ENCODE measurements around the gene FITM2. TPM values are rescaled to one million over a fixed set of nuclear protein-coding genes. Genes with fewer than 3 reads are reported as not detected.
A peak's percentile ranks its signal among the peaks of the same experiment; 100 is the strongest.

The FITM2 gene
- total RNA-seq, 2 experiments from 2014 or later: 2.0 to 2.1 TPM

- POLR2A ChIA-PET: no interaction called here
- H3K4me3 Mint-ChIP-seq: no peak overlapping the region
- no peak for DNase-seq
These were observed 19.2 kb downstream of the FITM2 start for GRCh38 chr20:44291754-44292153.

GRCh38 chr20:44288252-44288651 is 22.8 kb downstream of the FITM2 start:
- POLR2A ChIA-PET: no interaction called here
- CTCF ChIA-PET: interaction anchor here (1.5 kb wide), 1 partner anchor 72 kb away, joined by 3 read pairs; no protein-coding TSS in a partner anchor
- Mint-ChIP-seq H3K4me3 (no peak overlapping the region), H3K9me3 (no peaks in the 10 kb centered on the region), H3K27me3 (no peaks in the 10 kb centered on the region), H3K36me3 (ENCODE audit: low read depth) (peaks cover 3% of the 10 kb centered on the region), H3K4me1 (ENCODE audit: low read depth) (no peaks in the 10 kb centered on the region), H3K27ac (no peak overlapping the region)
- no peak for TF ChIP-seq CTCF (IDR thresholded peaks at IDR 0.05)
- intact Hi-C loops (cut with micrococcal nuclease): no loop called here
- DNase-seq (peak; percentile 26), ATAC-seq (no peak)

More at GRCh38 chr20:44291754-44292153, 19.2 kb downstream of the FITM2 start:
- Mint-ChIP-seq H3K36me3 (ENCODE audit: low read depth) (peaks cover 3% of the 10 kb centered on the region), H3K27ac (no peak overlapping the region), H3K27me3 (no peaks in the 10 kb centered on the region), H3K4me1 (ENCODE audit: low read depth) (peaks cover 2% of the 10 kb centered on the region), H3K9me3 (no peaks in the 10 kb centered on the region)
- TF ChIP-seq CTCF (IDR thresholded peaks at IDR 0.05): no peak
- intact Hi-C loops (cut with micrococcal nuclease): no loop called here
- ATAC-seq: no peak
- CTCF ChIA-PET: no interaction called here

- Mint-ChIP-seq H3K4me3 (no peak overlapping the region), H3K4me1 (ENCODE audit: low read depth) (no peaks in the 10 kb centered on the region), H3K36me3 (ENCODE audit: low read depth) (peaks cover 3% of the 10 kb centered on the region), H3K27me3 (no peaks in the 10 kb centered on the region), H3K9me3 (no peaks in the 10 kb centered on the region), H3K27ac (no peak overlapping the region)
- DNase-seq: no peak
- intact Hi-C loops (cut with micrococcal nuclease): no loop called here
- CTCF ChIA-PET: interaction anchor here (1.5 kb wide), 1 partner anchor 72 kb away, joined by 3 read pairs; no protein-coding TSS in a partner anchor
- no peak for TF ChIP-seq CTCF (IDR thresholded peaks at IDR 0.05)
- no peak for ATAC-seq
- POLR2A ChIA-PET: no interaction called here
These were observed 23.5 kb downstream of the FITM2 start for GRCh38 chr20:44287272-44288097.

DNA sequence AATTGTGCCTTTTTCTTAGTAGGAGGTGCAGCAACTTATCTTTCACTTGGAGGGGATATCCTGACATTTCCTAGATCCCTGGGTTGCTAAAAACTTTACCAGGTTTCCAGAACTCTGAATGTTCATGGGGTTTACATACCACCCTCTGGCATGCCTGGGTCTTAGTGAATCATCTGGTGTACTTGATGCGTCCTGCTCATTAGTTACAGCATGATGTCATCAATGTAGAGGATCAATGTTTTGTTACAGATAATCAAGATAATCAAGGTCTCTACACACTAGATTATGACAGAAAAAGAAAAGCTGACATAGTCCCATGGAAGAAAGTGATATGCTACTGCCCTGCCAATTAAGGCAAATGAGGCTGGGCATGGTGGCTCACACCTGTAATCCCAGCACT is 27.0 kb downstream of the FITM2 start:
- Mint-ChIP-seq H3K36me3 (ENCODE audit: low read depth) (peaks cover 3% of the 10 kb centered on the region), H3K9me3 (no peaks in the 10 kb centered on the region), H3K27ac (no peak overlapping the region), H3K4me1 (ENCODE audit: low read depth) (no peaks in the 10 kb centered on the region), H3K27me3 (no peaks in the 10 kb centered on the region), H3K4me3 (no peak overlapping the region)
- ATAC-seq (no peak), DNase-seq (no peak)
- intact Hi-C loops (cut with micrococcal nuclease): no loop called here
- CTCF ChIA-PET: no interaction called here
- POLR2A ChIA-PET: no interaction called here
- no peak for TF ChIP-seq CTCF (IDR thresholded peaks at IDR 0.05)

GRCh38 chr20:44282192-44282591 is 28.8 kb downstream of the FITM2 start:
- ATAC-seq (no peak), DNase-seq (no peak)
- ChIA-PET POLR2A (interaction anchor here (1.0 kb wide), 1 partner anchor 18 kb away, joined by 3 read pairs; no protein-coding TSS in a partner anchor), CTCF (interaction anchor here (0.8 to 1.6 kb wide), 3 partner anchors 29 to 65 kb away, joined by 3 to 8 read pairs (median 4); partner anchors contain the start of gene FITM2)
- H3K36me3 Mint-ChIP-seq (ENCODE audit: low read depth): no peaks in the 10 kb centered on the region
- no peak overlapping the region for H3K27ac Mint-ChIP-seq
- no peaks in the 10 kb centered on the region for H3K9me3 Mint-ChIP-seq
- TF ChIP-seq CTCF (IDR thresholded peaks at IDR 0.05): no peak
- H3K4me1 Mint-ChIP-seq (ENCODE audit: low read depth): no peaks in the 10 kb centered on the region
- no peak overlapping the region for H3K4me3 Mint-ChIP-seq
- intact Hi-C loops (cut with micrococcal nuclease): no loop called here
- H3K27me3 Mint-ChIP-seq: no peaks in the 10 kb centered on the region
